WTC11 (cell line): Measurements from ENCODE around the gene GPATCH2L. TPM values are rescaled to one million over a fixed set of nuclear protein-coding genes. Genes with fewer than 3 reads are reported as not detected.

Experiments
- ATAC-seq: fragments of 200-7000 bp; cut with Tn5 transposase; 2 replicates; pipeline ENCODE4 v1.10.0; 2021; ENCODE audit warnings: mild to moderate bottlenecking, moderate library complexity
- CTCF ChIA-PET: fragments of 300-600 bp; sonication (Branson Sonifier 250); formaldehyde crosslinking; loops from one replicate; lab custom pipeline; 2021; ENCODE audit warnings: antibody characterized with exemption; lab: Charles Lee
- POLR2A ChIA-PET: fragments of 350-600 bp; sonication (Branson Sonifier 250); formaldehyde crosslinking; loops from one replicate; lab custom pipeline; 2021; ENCODE audit warnings: antibody characterized with exemption; lab: Charles Lee
- DNase-seq: peaks from one replicate; pipeline ENCODE4 v3.0.0; 2021; ENCODE audit warnings: low spot score
- H3K27ac Mint-ChIP-seq: 2 replicates; pipeline ENCODE4 v1.8.0; 2021; ENCODE audit warnings: mixed read lengths
- H3K27me3 Mint-ChIP-seq: 2 replicates; pipeline ENCODE4 v1.8.0; 2021; ENCODE audit warnings: low read depth, mild to moderate bottlenecking, moderate library complexity, mixed read lengths
- H3K36me3 Mint-ChIP-seq: 2 replicates; pipeline ENCODE4 v1.8.0; 2021; ENCODE audit warnings: mixed read lengths
- H3K4me1 Mint-ChIP-seq: 2 replicates; pipeline ENCODE4 v1.8.0; 2022; ENCODE audit warnings: mixed read lengths
- H3K4me3 Mint-ChIP-seq: 2 replicates; pipeline ENCODE4 v1.8.0; 2021; ENCODE audit warnings: mild to moderate bottlenecking, moderate library complexity, mixed read lengths
- H3K9me3 Mint-ChIP-seq: 2 replicates; pipeline ENCODE4 v1.8.0; 2021; ENCODE audit warnings: mixed read lengths
- CREB1 ChIP-seq: sonication (generic); formaldehyde crosslinking; IDR thresholded peaks from 2 replicates; pipeline ENCODE4 v1.8.0; 2023; ENCODE audit warnings: mild to moderate bottlenecking, missing genetic modification reagents
- EMX1 ChIP-seq: fragments of 250-450 bp; sonication (Bioruptor Pico); IDR thresholded peaks from 2 replicates; pipeline ENCODE4 v1.8.0; 2021; ENCODE audit warnings: mild to moderate bottlenecking
- FOXK1 ChIP-seq: sonication (generic); formaldehyde crosslinking; IDR thresholded peaks from 2 replicates; pipeline ENCODE4 v1.8.0; 2022; ENCODE audit warnings: mild to moderate bottlenecking, moderate library complexity, missing genetic modification reagents
- JAZF1 ChIP-seq: fragments of 250-450 bp; sonication (Bioruptor Pico); IDR thresholded peaks from 2 replicates; pipeline ENCODE4 v1.9.0; 2021; ENCODE audit warnings: moderate library complexity, mild to moderate bottlenecking, inconsistent platforms
- NFE2L1 ChIP-seq: sonication (generic); formaldehyde crosslinking; IDR thresholded peaks from 2 replicates; pipeline ENCODE4 v1.8.1; 2023; ENCODE audit warnings: missing genetic modification reagents
- NFYB ChIP-seq: sonication (generic); formaldehyde crosslinking; conservative IDR thresholded peaks from 2 replicates; pipeline ENCODE4 v1.8.0; 2022; ENCODE audit warnings: low read depth, missing genetic modification reagents
- PRDM15 ChIP-seq: sonication (generic); formaldehyde crosslinking; IDR thresholded peaks from 2 replicates; pipeline ENCODE4 v1.8.0; 2022; ENCODE audit warnings: missing genetic modification reagents
- SMAD4 ChIP-seq: sonication (generic); formaldehyde crosslinking; IDR thresholded peaks from 2 replicates; pipeline ENCODE4 v1.8.0; 2022; ENCODE audit warnings: mild to moderate bottlenecking, missing genetic modification reagents
- TP53 ChIP-seq: sonication (generic); formaldehyde crosslinking; IDR thresholded peaks from 2 replicates; pipeline ENCODE4 v1.8.1; 2023; ENCODE audit warnings: mild to moderate bottlenecking, missing genetic modification reagents
- ZBTB21 ChIP-seq: sonication (generic); formaldehyde crosslinking; IDR thresholded peaks from 2 replicates; pipeline ENCODE4 v1.8.1; 2023; ENCODE audit warnings: mild to moderate bottlenecking, missing genetic modification reagents, borderline replicate concordance
- ZNF232 ChIP-seq: sonication (generic); formaldehyde crosslinking; IDR thresholded peaks from 2 replicates; pipeline ENCODE4 v1.8.0; 2022; ENCODE audit warnings: mild to moderate bottlenecking, missing genetic modification reagents
- total RNA-seq: library from RNA; stranded (reverse); gene quantifications from 3 replicates; pipeline ENCODE4 v1.2.3, GENCODE V29; 2021
- TF ChIP-seq, protein P1 (sequence below): fragments of 250-450 bp; sonication (Bioruptor Pico); IDR thresholded peaks from 2 replicates; pipeline ENCODE4 v1.9.0; 2021; ENCODE audit warnings: mild to moderate bottlenecking, borderline replicate concordance
- TF ChIP-seq, protein P2 (sequence below): sonication (generic); formaldehyde crosslinking; IDR thresholded peaks from 2 replicates; pipeline ENCODE4 v1.8.1; 2022; ENCODE audit warnings: low read depth, mild to moderate bottlenecking, moderate library complexity, missing genetic modification reagents, borderline replicate concordance

GPATCH2L gene
- total RNA-seq, 1 experiment from 2014 or later = 67.2 TPM

GRCh38 chr14:76129851-76130576 is 21.7 kb upstream of the GPATCH2L start:
- H3K36me3 Mint-ChIP-seq = no peaks in the 10 kb centered on the region
- H3K4me3 Mint-ChIP-seq = no peak overlapping the region
- peaks cover 8% of the 10 kb centered on the region for H3K4me1 Mint-ChIP-seq
- H3K27me3 Mint-ChIP-seq = peaks cover 45% of the 10 kb centered on the region
- ChIA-PET CTCF (interaction anchor here (1.2 kb wide), 1 partner anchor 15 kb away, joined by 3 read pairs; no protein-coding TSS in a partner anchor), POLR2A (no interaction called here)
- peaks cover 12% of the 10 kb centered on the region for H3K9me3 Mint-ChIP-seq
- no peak overlapping the region for H3K27ac Mint-ChIP-seq
- TF ChIP-seq JAZF1 (CRISPR knock-in tag) = no peak
- DNase-seq (no peak), ATAC-seq (no peak)

- peak; percentile 74 for ATAC-seq
- DNase-seq = no peak
- H3K4me1 Mint-ChIP-seq = peaks cover 13% of the 10 kb centered on the region
- peaks cover 6% of the 10 kb centered on the region; the same call in 1 of the 2 replicates for H3K9me3 Mint-ChIP-seq
- H3K27me3 Mint-ChIP-seq = peaks cover 55% of the 10 kb centered on the region
- no peaks in the 10 kb centered on the region for H3K36me3 Mint-ChIP-seq
- no peak overlapping the region for H3K27ac Mint-ChIP-seq
- ChIA-PET POLR2A (no interaction called here), CTCF (interaction anchor here (0.6 kb wide), 1 partner anchor 75 kb away, joined by 3 read pairs; no protein-coding TSS in a partner anchor)
- no peak overlapping the region for H3K4me3 Mint-ChIP-seq
- TF ChIP-seq PRDM15 (CRISPR knock-in tag) (peak; percentile 41; the same call in 1 of the 2 replicates), NFE2L1 (CRISPR knock-in tag) (no peak), NFYB (CRISPR knock-in tag) (no peak), TP53 (no peak), EMX1 (no peak)
- TF ChIP-seq, protein P1, sequence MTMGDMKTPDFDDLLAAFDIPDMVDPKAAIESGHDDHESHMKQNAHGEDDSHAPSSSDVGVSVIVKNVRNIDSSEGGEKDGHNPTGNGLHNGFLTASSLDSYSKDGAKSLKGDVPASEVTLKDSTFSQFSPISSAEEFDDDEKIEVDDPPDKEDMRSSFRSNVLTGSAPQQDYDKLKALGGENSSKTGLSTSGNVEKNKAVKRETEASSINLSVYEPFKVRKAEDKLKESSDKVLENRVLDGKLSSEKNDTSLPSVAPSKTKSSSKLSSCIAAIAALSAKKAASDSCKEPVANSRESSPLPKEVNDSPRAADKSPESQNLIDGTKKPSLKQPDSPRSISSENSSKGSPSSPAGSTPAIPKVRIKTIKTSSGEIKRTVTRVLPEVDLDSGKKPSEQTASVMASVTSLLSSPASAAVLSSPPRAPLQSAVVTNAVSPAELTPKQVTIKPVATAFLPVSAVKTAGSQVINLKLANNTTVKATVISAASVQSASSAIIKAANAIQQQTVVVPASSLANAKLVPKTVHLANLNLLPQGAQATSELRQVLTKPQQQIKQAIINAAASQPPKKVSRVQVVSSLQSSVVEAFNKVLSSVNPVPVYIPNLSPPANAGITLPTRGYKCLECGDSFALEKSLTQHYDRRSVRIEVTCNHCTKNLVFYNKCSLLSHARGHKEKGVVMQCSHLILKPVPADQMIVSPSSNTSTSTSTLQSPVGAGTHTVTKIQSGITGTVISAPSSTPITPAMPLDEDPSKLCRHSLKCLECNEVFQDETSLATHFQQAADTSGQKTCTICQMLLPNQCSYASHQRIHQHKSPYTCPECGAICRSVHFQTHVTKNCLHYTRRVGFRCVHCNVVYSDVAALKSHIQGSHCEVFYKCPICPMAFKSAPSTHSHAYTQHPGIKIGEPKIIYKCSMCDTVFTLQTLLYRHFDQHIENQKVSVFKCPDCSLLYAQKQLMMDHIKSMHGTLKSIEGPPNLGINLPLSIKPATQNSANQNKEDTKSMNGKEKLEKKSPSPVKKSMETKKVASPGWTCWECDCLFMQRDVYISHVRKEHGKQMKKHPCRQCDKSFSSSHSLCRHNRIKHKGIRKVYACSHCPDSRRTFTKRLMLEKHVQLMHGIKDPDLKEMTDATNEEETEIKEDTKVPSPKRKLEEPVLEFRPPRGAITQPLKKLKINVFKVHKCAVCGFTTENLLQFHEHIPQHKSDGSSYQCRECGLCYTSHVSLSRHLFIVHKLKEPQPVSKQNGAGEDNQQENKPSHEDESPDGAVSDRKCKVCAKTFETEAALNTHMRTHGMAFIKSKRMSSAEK = no peak
Measured at GRCh38 chr14:76131071-76131965, 20.4 kb upstream of the GPATCH2L start.

DNA sequence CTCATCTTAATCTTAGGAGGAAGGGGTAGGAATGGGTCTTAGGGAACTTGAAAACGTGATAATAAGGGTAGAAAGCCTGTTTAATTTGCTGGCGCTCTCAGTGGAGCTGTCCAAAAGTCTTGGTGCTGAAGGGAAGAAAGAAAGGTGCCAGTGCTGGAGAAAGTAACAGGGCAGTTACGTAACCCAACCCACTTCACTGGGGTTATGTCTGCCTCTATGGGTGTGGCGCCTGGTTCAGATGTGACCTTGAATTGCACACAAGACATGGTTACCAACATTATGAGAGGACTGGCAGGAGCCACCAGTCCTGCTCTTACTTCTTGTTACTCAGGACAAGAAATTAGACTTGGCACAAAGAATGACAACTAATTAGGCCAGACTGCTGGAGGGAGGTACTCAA is 18.6 kb upstream of the GPATCH2L start:
- ATAC-seq = no peak; the same call in 1 of the 2 replicates

More for the DNA sequence above, 18.6 kb upstream of the GPATCH2L start:
- Mint-ChIP-seq H3K27me3 (peaks cover 73% of the 10 kb centered on the region), H3K36me3 (no peaks in the 10 kb centered on the region), H3K27ac (no peak overlapping the region), H3K4me1 (peaks cover 27% of the 10 kb centered on the region), H3K9me3 (no peaks in the 10 kb centered on the region), H3K4me3 (no peak overlapping the region)
- peak; percentile 51 for DNase-seq
- ChIA-PET CTCF (no interaction called here), POLR2A (no interaction called here)
- TF ChIP-seq SMAD4 (CRISPR knock-in tag) (peak; percentile 58; the same call in 1 of the 2 replicates), ZBTB21 (CRISPR knock-in tag) (no peak), ZNF232 (CRISPR knock-in tag) (0 out of 2 replicates have a peak, but pooled peaks have one; percentile 30), CREB1 (CRISPR knock-in tag) (no peak), FOXK1 (no peak)
- TF ChIP-seq, protein P2, sequence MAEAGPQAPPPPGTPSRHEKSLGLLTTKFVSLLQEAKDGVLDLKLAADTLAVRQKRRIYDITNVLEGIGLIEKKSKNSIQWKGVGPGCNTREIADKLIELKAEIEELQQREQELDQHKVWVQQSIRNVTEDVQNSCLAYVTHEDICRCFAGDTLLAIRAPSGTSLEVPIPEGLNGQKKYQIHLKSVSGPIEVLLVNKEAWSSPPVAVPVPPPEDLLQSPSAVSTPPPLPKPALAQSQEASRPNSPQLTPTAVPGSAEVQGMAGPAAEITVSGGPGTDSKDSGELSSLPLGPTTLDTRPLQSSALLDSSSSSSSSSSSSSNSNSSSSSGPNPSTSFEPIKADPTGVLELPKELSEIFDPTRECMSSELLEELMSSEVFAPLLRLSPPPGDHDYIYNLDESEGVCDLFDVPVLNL (CRISPR knock-in tag) = no peak
